Pancreas (tissue), 10 donors: ENCODE measurements around the gene GAS2L1. TPM values are rescaled to one million over a fixed set of nuclear protein-coding genes. Genes with fewer than 3 reads are reported as not detected.

ENCODE experiments used
- ATAC-seq, 4 donors: fragments of 200-7000 bp; cut with Tn5 transposase; one replicate each; pipeline versions ENCODE4 v1.8.0 to v1.9.1; 2020; ENCODE audit warnings: mild to moderate bottlenecking in 4 of 4, moderate library complexity in 4 of 4
- DNase-seq, 6 donors: peaks; one replicate each; pipeline ENCODE4 v3.0.0-alpha.2; 2020
- FAIRE-seq: peaks from 2 replicates; lab custom pipeline; 2012; peaks lifted over from hg19 to GRCh38; lab: Jason Lieb, UNC
- H3K27ac ChIP-seq, 4 donors: fragments of 200-600 bp; sonication (generic); 1 replicate in 3 of 4; 2 replicates in 1 of 4; pipeline versions ENCODE4 v1.5.0 to v1.8.0; 2020
- H3K27me3 ChIP-seq, 4 donors: fragments of 200-600 bp; one replicate each; pipeline ENCODE4 v1.8.0; 2021
- H3K36me3 ChIP-seq, 3 donors: fragments of 200-600 bp; sonication (generic) in 1 of 3; one replicate each; pipeline versions ENCODE4 v1.5.0 to v1.8.0; 2020 to 2021
- H3K4me1 ChIP-seq, 3 donors: fragments of 200-600 bp; one replicate each; pipeline ENCODE4 v1.8.0; 2021
- H3K4me3 ChIP-seq, 4 donors: fragments of 200-600 bp; sonication (generic) in 2 of 4; one replicate each; pipeline versions ENCODE4 v1.5.0 to v1.8.0; 2020 to 2021
- H3K9me3 ChIP-seq, 4 donors: fragments of 200-600 bp; one replicate each; pipeline ENCODE4 v1.8.0; 2021
- WGBS, 2 donors: extraction: QIAGEN DNeasy Blood & Tissue Kit; methylation state at CpG; one replicate each; pipeline ENCODE4 v1.1.7; 2013; 5-methylcytosine and 5-hydroxymethylcytosine counted together
- intact Hi-C, 3 donors: fragments of 100-400 bp; cut with DNase I; formaldehyde crosslinking; loops; one replicate each; pipeline versions ENCODE4 v1.11.1 to v1.14.2; 2022
- polyA plus RNA-seq, 2 donors: library from polyadenylated mRNA; stranded (reverse); fragments of 200-250 nt; gene quantifications; one replicate each; pipeline ENCODE4 v1.2.3, GENCODE V29; 2013
- total RNA-seq, 6 donors: library from RNA; stranded (reverse); fragmentation: NEBNext Ultra II Directional in 4 of 6; extraction: Animal tissue kit (Norgen Biotek cat#: 25700) in 4 of 6; gene quantifications; one replicate each; pipeline versions ENCODE4 v1.2.1 to v1.2.4, GENCODE V29; 2021 to 2023
- TF ChIP-seq, protein P1 (sequence below), 4 donors: fragments of 200-600 bp; sonication (generic) in 3 of 4; IDR thresholded peaks; one replicate each; pipeline versions ENCODE4 v1.5.0 to v1.8.0; 2021; ENCODE audit warnings: antibody characterized with exemption in 4 of 4
- donor health status: healthy with polysubstance abuse.
- donor health status: DM: no; HTN: no; CAD: no; lungs with moderate emphysema.
- donor health status: DM: no; HTN: no; CAD: no.
- donor health status: control.
- donor health status: control.
- donor health status: Bipolar disorder and iron deficiency.
- donor health status: DM: yes; HTN: yes; CAD: no.
- donor health status: DM: no; HTN: no; CAD: no.
- donor health status: DM: no; HTN: no; CAD: no.
- donor health status: DM: yes; HTN: yes; CAD: no.

GAS2L1 gene
- total and polyA plus RNA-seq, 8 donors = 5.2 to 13.6 (median 8.7) TPM

DNA sequence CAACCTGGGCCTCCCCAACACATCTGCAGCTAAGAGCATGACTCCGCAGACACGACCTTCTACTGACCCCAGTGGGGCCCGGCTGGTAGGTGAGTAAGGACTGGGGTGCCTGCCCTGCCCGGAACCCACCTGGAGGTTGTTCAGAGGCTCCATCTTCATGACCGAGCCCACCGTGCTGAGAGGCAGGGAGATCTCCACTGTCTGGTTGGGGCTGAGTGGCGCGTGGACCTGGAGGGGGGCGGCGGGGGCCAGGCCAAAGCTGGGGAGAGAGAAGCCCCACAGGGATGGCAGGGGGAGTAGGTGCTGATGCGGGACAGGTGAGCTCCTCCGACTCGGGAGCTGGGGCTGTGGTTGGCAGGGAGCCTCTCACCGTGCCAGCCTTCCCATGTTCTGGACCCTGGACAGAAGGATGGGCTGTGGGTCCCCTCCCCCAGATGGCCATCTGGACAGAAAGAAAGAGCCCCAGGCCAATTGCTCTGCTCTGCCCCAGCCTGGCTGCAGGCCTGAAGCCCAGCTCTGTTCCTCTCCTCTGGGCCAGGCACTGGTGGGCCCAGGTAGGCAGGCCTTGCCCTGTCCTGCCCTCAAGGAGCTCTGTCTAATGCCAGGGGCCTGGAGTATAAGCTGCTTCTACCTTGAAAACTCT, 25.3 kb downstream of the GAS2L1 start:
- FAIRE-seq = no peak
- Histone ChIP-seq H3K9me3 (no peaks in the 10 kb centered on the region), H3K4me1 (no peaks in the 10 kb centered on the region), H3K27me3 (no peaks in the 10 kb centered on the region), H3K36me3 (peaks cover 0 to 40% (median 7%) of the 10 kb centered on the region in 3 donors), H3K4me3 (no peak overlapping the region), H3K27ac (no peak overlapping the region)
- intact Hi-C loops = no loop called here
- TF ChIP-seq, protein P1, sequence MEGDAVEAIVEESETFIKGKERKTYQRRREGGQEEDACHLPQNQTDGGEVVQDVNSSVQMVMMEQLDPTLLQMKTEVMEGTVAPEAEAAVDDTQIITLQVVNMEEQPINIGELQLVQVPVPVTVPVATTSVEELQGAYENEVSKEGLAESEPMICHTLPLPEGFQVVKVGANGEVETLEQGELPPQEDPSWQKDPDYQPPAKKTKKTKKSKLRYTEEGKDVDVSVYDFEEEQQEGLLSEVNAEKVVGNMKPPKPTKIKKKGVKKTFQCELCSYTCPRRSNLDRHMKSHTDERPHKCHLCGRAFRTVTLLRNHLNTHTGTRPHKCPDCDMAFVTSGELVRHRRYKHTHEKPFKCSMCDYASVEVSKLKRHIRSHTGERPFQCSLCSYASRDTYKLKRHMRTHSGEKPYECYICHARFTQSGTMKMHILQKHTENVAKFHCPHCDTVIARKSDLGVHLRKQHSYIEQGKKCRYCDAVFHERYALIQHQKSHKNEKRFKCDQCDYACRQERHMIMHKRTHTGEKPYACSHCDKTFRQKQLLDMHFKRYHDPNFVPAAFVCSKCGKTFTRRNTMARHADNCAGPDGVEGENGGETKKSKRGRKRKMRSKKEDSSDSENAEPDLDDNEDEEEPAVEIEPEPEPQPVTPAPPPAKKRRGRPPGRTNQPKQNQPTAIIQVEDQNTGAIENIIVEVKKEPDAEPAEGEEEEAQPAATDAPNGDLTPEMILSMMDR (IDR thresholded peaks at IDR 0.05) = no peak
- no peak for DNase-seq
- ATAC-seq = no peak
- WGBS, 2 donors = 84 to 88% methylated on average over 10 to 14 of the region's 14 CpGs

DNA sequence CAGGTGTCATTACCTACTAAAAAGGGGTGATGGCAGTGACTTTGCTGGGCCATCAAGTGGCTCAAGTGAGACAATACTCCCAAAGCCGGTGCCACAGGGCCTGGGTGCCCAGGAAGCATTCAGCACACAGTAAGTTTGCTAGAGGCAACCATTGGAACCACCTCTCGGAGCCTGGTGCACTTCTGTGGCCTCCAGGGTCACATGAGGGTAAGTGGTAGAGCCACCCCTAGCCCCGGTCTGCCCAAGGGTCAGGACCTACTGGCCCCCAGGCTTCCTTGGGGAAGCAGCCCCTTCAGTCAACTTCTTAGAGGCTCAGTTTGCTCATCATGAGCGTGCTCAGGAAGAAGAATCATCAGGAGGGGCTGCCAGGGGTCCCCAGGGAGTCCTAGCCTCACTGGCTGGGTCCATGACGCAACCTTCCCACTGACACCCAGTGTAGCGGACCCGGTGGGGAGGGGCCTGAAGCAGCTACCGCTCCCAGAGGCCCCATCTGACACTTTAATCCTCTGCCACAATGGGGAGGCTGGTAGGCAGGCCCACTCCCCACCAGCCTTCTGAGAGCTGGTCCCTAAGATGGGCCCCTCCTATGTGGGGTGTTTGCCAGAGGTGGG, 26.5 kb downstream of the GAS2L1 start:
- no peak for ATAC-seq
- intact Hi-C loops = no loop called here
- TF ChIP-seq, protein P1 (IDR thresholded peaks at IDR 0.05) = no peak
- H3K9me3 ChIP-seq = no peaks in the 10 kb centered on the region
- H3K4me1 ChIP-seq = no peaks in the 10 kb centered on the region
- FAIRE-seq = no peak
- no peak overlapping the region for H3K27ac ChIP-seq
- DNase-seq = peak in 1 of 6 donors; percentile 1
- H3K4me3 ChIP-seq = no peak overlapping the region
- 96 to 98% methylated on average over 8 of the region's 8 CpGs for WGBS, 2 donors
- H3K36me3 ChIP-seq = peaks cover 0 to 43% (median 10%) of the 10 kb centered on the region in 3 donors
- H3K27me3 ChIP-seq = no peaks in the 10 kb centered on the region

GRCh38 chr22:29334148-29334547, 27.7 kb downstream of the GAS2L1 start:
- WGBS, 2 donors = 92 to 94% methylated on average over 7 of the region's 7 CpGs
- no peaks in the 10 kb centered on the region for H3K9me3 ChIP-seq
- H3K4me1 ChIP-seq = no peaks in the 10 kb centered on the region
- ATAC-seq (no peak), DNase-seq (no peak), FAIRE-seq (no peak)
- no peak overlapping the region for H3K4me3 ChIP-seq
- peaks cover 0 to 43% (median 8%) of the 10 kb centered on the region in 3 donors for H3K36me3 ChIP-seq
- H3K27me3 ChIP-seq = no peaks in the 10 kb centered on the region
- intact Hi-C loops = no loop called here
- no peak overlapping the region for H3K27ac ChIP-seq
- TF ChIP-seq, protein P1 (IDR thresholded peaks at IDR 0.05) = no peak

- FAIRE-seq (no peak), ATAC-seq (peak in 2 of 4 donors; percentile 4 to 9), DNase-seq (no peak)
- Histone ChIP-seq H3K27ac (no peak overlapping the region), H3K4me3 (no peak overlapping the region), H3K9me3 (no peaks in the 10 kb centered on the region), H3K27me3 (no peaks in the 10 kb centered on the region), H3K36me3 (peaks cover 0 to 41% (median 8%) of the 10 kb centered on the region in 3 donors), H3K4me1 (no peaks in the 10 kb centered on the region)
- TF ChIP-seq, protein P1 (IDR thresholded peaks at IDR 0.05) = no peak
- 89 to 92% methylated on average over 12 of the region's 12 CpGs for WGBS, 2 donors
- intact Hi-C loops = no loop called here
These were observed 28.4 kb downstream of the GAS2L1 start for GRCh38 chr22:29334696-29335344.
